Left lung (tissue), 10 donors: ENCODE data around the gene BLTP3A. TPM values are rescaled to one million over a fixed set of nuclear protein-coding genes. Genes with fewer than 3 reads are reported as not detected.
"Not testable (repeated sequence)": the region's sequence is repeated elsewhere in the genome, so short reads cannot be mapped to it uniquely, and the experiment has no call there.

Experiments
- ATAC-seq: fragments of 200-7000 bp; cut with Tn5 transposase; one replicate; pipeline ENCODE4 v1.9.1; 2020; ENCODE audit warnings: moderate library complexity
- DNase-seq, 4 donors: peaks; one replicate each; pipeline ENCODE4 v3.0.0-alpha.2; 2013 to 2020
- H3K27ac ChIP-seq, 2 donors: fragments of 200-600 bp; sonication (generic) in 1 of 2; one replicate each; pipeline versions ENCODE4 v1.5.0 to v1.8.0; 2020 to 2021
- H3K27me3 ChIP-seq, 2 donors: fragments of 200-600 bp; sonication (generic) in 1 of 2; one replicate each; pipeline versions ENCODE4 v1.5.0 to v1.8.0; 2020 to 2021
- H3K36me3 ChIP-seq, 2 donors: fragments of 200-600 bp; sonication (generic) in 1 of 2; one replicate each; pipeline versions ENCODE4 v1.5.0 to v1.8.0; 2020 to 2021
- H3K4me1 ChIP-seq, 2 donors: fragments of 200-600 bp; one replicate each; pipeline ENCODE4 v1.8.0; 2021
- H3K4me3 ChIP-seq, 2 donors: fragments of 200-600 bp; sonication (generic) in 1 of 2; one replicate each; pipeline versions ENCODE4 v1.5.0 to v1.8.0; 2020 to 2021; ENCODE audit warnings: mild to moderate bottlenecking in 1 of 2
- H3K9me3 ChIP-seq, 2 donors: fragments of 200-600 bp; sonication (generic) in 1 of 2; one replicate each; pipeline versions ENCODE4 v1.5.0 to v1.8.0; 2020 to 2021
- intact Hi-C, 2 donors: fragments of 100-400 bp; cut with DNase I; formaldehyde crosslinking; loops; one replicate each; pipeline versions ENCODE4 v1.11.2 to v1.14.2; 2022
- polyA plus RNA-seq, 6 donors: library from polyadenylated mRNA; unstranded; fragments of 120-200 nt; gene quantifications; one replicate each; pipeline ENCODE4 v1.2.1, GENCODE V29; 2013; ENCODE audit not compliant: insufficient read length in 6 of 6
- total RNA-seq, 2 donors: library from RNA; stranded (reverse); fragmentation: NEBNext Ultra II Directional; extraction: Animal tissue kit (Norgen Biotek cat#: 25700); gene quantifications; one replicate each; pipeline ENCODE4 v1.2.1, GENCODE V29; 2021
- TF ChIP-seq, protein P1 (sequence below), 2 donors: fragments of 200-600 bp; sonication (generic) in 1 of 2; IDR thresholded peaks; one replicate each; pipeline versions ENCODE4 v1.5.0 to v1.8.0; 2021; ENCODE audit warnings: antibody characterized with exemption in 2 of 2
- donor health status: DM: no; HTN: yes; CAD: no.
- donor health status: DM: no; HTN: no; CAD: no.

Gene BLTP3A
- total and polyA plus RNA-seq, 8 donors: 12.2 to 21.8 (median 13.1) TPM

DNA sequence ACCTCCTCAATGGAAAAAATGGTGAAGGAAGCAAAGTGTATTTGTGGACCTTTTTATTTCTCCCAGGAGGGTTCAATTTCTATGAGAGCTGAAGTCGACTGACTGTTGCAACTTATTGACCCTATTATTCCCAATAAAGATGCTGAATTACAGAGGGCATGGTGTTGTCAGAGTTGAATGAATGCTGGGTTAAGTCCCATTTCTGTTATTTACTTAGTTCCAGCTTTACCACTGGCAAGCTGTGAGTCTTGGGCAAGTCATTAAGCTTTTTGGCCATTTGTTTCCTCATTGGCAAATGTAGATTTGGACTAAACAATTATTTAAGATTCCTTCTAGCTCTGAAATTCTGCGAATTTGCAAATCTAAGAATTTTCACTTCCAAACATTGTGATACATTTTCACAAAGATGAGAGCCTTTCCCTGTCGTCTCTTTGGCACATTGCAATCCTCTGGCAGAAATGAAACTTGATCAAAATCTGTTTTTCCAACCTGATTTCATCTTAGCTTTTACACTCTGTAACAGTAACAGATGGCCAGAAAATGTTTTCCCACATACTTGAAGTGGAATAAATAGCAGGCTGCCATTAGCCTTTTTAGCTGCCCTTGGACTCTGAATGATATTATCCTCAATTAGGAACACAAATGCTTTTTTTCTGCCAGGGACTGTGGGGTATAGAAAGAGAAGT, 21.3 kb downstream of the BLTP3A start:
- no peaks in the 10 kb centered on the region for H3K36me3 ChIP-seq
- H3K9me3 ChIP-seq: no peaks in the 10 kb centered on the region
- no peak overlapping the region for H3K27ac ChIP-seq
- no peak overlapping the region for H3K4me3 ChIP-seq
- no peak for DNase-seq
- TF ChIP-seq, protein P1, sequence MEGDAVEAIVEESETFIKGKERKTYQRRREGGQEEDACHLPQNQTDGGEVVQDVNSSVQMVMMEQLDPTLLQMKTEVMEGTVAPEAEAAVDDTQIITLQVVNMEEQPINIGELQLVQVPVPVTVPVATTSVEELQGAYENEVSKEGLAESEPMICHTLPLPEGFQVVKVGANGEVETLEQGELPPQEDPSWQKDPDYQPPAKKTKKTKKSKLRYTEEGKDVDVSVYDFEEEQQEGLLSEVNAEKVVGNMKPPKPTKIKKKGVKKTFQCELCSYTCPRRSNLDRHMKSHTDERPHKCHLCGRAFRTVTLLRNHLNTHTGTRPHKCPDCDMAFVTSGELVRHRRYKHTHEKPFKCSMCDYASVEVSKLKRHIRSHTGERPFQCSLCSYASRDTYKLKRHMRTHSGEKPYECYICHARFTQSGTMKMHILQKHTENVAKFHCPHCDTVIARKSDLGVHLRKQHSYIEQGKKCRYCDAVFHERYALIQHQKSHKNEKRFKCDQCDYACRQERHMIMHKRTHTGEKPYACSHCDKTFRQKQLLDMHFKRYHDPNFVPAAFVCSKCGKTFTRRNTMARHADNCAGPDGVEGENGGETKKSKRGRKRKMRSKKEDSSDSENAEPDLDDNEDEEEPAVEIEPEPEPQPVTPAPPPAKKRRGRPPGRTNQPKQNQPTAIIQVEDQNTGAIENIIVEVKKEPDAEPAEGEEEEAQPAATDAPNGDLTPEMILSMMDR (IDR thresholded peaks at IDR 0.05): no peak
- no peaks in the 10 kb centered on the region for H3K27me3 ChIP-seq
- no peak for ATAC-seq
- intact Hi-C loops: no loop called here
- H3K4me1 ChIP-seq: peaks cover 0 to 20% of the 10 kb centered on the region in 2 donors

DNA sequence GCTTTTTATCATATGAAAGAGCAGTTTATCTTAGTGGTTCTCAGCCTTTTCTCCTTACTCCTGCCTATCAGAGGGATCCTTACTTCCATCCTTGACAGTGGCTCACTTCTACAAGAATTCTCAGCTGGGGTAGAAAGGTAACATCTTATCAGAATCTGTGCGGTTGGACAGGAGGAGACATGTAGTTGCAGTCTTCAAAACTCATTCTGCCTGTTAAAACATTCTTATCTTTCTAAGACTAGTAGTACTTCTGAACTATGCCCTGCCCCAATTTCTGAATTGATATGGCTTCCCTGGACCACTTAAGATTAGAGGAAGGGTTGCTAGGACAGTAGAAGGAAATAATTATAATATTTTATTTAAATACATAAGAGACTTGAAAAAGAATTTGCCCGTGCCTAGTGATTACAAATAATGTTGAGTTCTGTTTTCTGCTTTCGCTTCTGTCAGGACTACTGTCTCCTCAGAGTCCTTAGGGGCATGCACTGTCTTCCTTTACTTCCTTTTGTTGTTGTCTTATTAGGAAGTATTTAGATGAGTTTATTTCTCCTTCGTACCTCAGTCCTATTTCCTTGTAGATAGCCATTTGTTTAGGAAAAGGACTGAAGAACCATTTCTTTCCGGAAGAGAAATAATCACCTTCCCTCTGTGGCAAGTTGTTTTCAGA, 24.9 kb downstream of the BLTP3A start:
- H3K36me3 ChIP-seq: peaks cover 0 to 3% of the 10 kb centered on the region in 2 donors
- intact Hi-C loops: no loop called here
- H3K4me3 ChIP-seq: no peak overlapping the region
- ATAC-seq: peak; percentile 42
- TF ChIP-seq, protein P1 (IDR thresholded peaks at IDR 0.05): no peak
- H3K27me3 ChIP-seq: no peaks in the 10 kb centered on the region
- peaks cover 0 to 34% of the 10 kb centered on the region in 2 donors for H3K4me1 ChIP-seq
- no peak for DNase-seq
- H3K27ac ChIP-seq: peak overlapping the region in 1 of 2 donors; percentile 67
- no peaks in the 10 kb centered on the region for H3K9me3 ChIP-seq

DNA sequence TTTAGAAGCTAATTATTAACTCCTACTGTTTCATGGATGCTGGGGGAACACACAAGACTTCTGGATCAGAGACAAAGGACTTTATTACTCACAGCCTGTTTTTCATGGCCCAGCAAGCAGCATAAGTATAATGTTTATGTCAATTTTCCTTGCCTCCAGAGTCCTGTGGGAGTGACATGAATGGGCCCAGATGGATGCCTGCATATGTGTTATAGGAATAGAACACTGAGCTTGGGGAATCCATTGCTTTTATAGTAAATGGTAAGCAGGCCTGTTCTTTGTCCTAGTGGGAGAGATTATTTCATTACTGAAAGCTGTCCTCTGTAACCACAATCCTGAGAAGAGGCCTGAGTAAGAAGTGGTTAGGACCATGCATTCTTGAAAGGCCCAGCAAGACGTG, 25.6 kb downstream of the BLTP3A start:
- no peak for DNase-seq
- no peaks in the 10 kb centered on the region for H3K9me3 ChIP-seq
- TF ChIP-seq, protein P1 (IDR thresholded peaks at IDR 0.05): no peak
- ATAC-seq: no peak
- peaks cover 0 to 34% of the 10 kb centered on the region in 2 donors for H3K4me1 ChIP-seq
- intact Hi-C loops: no loop called here
- peaks cover 0 to 10% of the 10 kb centered on the region in 2 donors for H3K36me3 ChIP-seq
- H3K4me3 ChIP-seq: no peak overlapping the region
- peak overlapping the region in 1 of 2 donors; percentile 67 for H3K27ac ChIP-seq
- H3K27me3 ChIP-seq: no peaks in the 10 kb centered on the region

DNA sequence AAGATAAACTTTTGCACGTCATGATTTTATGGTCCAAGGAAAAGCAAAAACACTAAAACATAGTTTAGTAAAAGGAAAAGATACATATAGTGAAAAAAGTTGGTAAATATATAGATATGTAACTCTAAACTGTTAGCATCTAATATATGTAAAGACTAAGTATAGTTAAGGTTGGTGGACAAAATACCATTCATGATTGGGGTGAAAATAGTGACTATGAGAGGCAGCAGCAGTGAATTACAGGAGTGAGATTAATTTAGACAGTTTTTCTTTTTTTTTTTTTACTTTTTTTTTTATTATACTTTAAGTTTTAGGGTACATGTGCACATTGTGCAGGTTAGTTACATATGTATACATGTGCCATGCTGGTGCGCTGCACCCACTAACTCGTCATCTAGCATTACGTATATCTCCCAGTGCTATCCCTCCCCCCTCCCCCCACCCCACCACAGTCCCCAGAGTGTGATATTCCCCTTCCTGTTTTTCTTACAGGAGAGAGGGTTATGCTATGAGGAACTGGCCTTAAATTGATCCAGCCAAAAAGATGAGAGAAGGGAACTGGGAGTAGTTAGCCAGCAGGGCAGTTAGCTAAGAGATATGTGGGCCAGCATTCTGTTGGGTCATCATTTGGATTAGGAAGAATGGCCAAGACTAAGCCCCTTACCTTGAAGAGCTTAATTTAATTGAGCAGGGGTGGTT, 27.1 kb downstream of the BLTP3A start:
- H3K4me3 ChIP-seq, H3K27me3 ChIP-seq, H3K9me3 ChIP-seq, intact Hi-C loops, DNase-seq: not testable (repeated sequence)
- peaks cover 0 to 34% of the 10 kb centered on the region in 2 donors for H3K4me1 ChIP-seq
- peak overlapping the region in 1 of 2 donors; percentile 61 for H3K27ac ChIP-seq
- peaks cover 0 to 25% of the 10 kb centered on the region in 2 donors for H3K36me3 ChIP-seq
- peak; percentile 64 for ATAC-seq

DNA sequence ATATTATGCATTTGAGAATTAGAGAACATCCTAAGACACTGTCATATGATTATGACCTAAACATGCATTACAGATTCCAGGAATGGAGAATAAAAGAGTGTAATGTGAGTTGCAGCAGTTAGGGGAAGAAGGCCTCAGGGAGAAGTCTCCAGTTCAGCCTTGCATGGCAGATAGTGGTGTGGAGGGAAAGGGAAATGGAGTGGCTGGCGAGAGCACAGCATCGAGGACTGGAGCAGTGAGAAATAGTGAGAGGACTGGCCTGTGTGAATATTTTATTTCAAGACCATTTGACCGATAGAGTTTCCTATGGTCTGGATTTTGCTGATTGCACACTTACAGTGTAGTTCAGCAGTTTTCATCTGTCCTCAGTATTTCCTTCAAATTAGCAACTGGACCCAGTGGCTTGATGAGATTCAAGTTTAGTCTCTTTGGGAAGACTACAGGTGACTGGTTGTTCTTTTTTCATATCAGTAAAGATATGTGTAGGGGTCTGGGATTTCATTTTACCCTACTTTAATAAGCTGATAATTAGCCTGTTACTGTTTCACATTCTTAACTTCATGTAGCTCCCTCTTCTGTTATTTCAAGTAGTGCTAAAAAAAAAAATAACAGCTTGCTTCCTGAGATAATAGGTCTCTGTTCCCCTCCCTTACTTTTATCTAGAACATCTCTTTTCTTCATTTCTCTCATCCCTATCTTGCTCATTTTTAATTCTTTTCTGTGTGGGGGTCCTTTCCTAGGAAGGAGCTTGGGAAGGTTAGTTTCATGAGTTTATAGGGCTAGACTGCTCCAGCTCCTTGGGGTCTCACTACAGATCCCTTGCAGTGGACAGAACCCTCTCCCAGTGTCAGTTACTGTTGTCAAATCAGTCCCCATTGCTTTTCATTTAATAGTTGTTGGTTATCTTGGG, 27.9 kb downstream of the BLTP3A start:
- no peaks in the 10 kb centered on the region for H3K27me3 ChIP-seq
- DNase-seq (no peak), ATAC-seq (peak; percentile 50)
- intact Hi-C loops: no loop called here
- no peaks in the 10 kb centered on the region for H3K9me3 ChIP-seq
- H3K27ac ChIP-seq: peak overlapping the region in 1 of 2 donors; percentile 61
- H3K4me1 ChIP-seq: peaks cover 0 to 34% of the 10 kb centered on the region in 2 donors
- no peak overlapping the region for H3K4me3 ChIP-seq
- H3K36me3 ChIP-seq: peaks cover 0 to 33% of the 10 kb centered on the region in 2 donors
- TF ChIP-seq, protein P1 (IDR thresholded peaks at IDR 0.05): no peak
